GM18861 (cell line): ENCODE measurements around the gene MAD1L1.

Experiments used
- ATAC-seq: cut with Tn5 transposase; IDR thresholded peaks from one replicate; pipeline ENCODE4 v1.9.1; 2021; ENCODE audit not compliant: unreplicated experiment

MAD1L1 gene

DNA sequence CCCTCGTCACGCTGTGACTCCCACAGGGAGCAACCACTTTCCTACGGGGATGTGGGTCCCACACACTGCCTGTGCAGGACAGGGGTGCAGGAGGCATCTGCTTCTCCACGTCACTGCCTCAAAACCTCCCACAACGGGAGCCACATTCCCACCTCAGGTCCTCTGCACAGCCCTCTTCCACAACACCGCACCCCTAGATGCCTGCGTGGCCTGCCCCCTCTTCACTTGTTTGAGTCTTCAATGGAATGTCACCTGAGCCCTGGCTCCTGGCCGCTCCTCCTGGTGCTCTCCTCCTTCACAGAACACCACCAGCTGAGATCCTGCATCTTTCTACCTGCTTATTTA lies 73.6 kb downstream of the MAD1L1 start:
- ATAC-seq, result no peak

GRCh38 chr7:2158331-2159175 lies 74.2 kb downstream of the MAD1L1 start:
- ATAC-seq, result no peak

DNA sequence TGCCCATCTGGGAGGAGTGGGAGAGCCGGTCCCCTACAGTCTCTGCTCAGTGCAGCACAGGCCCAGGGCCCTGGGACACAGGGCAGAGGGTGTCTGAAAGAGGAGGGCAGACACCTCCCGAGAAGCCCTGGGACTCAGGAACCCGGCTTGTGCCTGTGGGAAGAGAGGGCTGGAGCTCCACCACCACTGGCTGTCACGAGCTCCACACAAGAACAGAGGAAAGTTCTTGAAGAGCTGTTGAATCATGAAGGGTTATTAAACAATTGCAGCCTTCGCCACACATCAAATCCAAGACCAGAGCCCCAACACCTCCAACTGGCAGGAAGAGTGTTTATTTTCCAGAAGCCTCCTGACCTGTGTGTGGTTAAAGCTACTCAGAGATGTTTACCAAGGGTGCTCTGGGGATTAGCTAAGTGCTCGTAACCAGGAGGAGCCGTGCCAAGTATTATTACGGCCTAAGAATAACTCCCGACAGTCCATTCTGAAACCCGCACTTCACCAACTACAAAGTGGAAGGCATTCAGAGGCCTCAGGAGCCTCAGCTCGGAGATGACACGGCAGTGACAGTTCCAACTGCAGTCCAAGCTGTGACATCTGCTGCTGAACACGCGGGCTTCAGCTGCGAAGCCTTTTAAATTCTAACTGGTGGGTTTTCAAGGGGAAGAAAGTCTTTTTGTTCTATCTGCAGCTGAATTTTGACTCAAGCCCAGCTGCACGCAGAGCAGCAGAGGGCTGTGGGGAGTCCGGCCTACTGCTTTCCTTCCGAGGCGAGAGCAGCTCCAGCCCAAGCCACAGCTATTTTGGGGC lies 75.1 kb downstream of the MAD1L1 start:
- ATAC-seq, result no peak

GRCh38 chr7:2156756-2157472 lies 75.8 kb downstream of the MAD1L1 start:
- ATAC-seq, result no peak

DNA sequence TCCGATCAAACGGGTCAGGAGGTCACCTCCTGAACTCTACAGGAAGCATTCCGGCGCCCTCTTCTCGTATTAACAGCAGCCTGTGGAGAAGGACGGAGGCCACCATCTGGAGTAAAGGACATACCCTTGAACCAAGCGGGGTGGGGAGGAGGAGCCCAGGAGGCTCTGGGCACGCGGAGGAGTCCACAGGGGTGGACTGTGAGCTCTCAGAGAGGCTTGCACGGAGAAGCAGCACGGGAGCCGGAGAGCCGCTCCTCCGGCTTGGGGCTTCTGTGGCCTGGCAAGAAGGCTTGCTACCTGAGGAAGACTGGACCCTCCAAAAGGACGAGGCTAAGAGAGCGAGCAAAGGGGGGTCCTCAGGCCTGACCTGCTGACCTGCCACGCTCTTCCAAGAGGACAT lies 77.9 kb downstream of the MAD1L1 start:
- ATAC-seq, result no peak

- ATAC-seq, result no peak
These were observed 78.6 kb downstream of the MAD1L1 start for GRCh38 chr7:2154121-2154520.

- ATAC-seq, result no peak
These were observed 80.1 kb downstream of the MAD1L1 start for GRCh38 chr7:2152646-2153045.

DNA sequence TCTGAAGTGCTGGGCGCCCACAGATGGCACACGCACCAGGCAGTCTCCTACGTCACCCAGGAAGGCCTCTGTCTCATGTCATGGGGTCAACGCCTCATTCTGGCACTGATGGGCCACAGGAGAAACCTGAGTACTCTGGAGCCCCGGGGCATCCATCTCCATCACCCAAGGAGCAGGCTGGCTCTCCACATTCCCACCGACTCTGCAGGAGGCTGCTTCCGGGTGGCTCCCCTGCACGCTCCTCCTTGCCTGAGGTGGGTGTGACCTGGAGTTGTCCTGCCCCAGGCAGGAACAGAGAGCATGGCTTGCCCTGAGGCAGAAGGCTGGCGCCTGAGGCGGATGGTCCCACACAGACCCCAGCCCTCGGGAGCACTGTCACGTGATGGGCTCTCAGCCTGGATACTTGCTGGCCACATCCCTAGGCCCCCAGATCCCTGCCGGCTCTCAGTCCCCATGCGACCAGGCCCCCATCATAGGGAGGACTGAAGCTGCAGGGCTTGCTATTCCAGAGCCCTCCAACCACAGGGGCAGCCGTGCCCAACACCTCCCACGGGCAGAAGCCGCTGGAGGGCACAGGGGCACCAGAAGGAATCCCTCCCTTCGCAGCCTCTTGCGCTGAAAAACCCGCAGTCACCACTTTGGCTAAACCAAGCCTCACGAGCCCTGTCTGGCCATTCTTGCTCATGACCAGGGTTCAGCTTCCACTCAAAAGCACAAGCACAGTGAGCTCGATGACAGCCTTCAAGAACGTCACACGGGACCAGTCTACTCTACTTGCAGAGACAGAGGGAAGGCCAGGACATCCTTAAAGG lies 80.7 kb downstream of the MAD1L1 start:
- no peak for ATAC-seq

- no peak for ATAC-seq
These were observed 81.5 kb downstream of the MAD1L1 start for GRCh38 chr7:2151237-2151636.

- no peak for ATAC-seq
These were observed 82.3 kb downstream of the MAD1L1 start for GRCh38 chr7:2150445-2150815.

DNA sequence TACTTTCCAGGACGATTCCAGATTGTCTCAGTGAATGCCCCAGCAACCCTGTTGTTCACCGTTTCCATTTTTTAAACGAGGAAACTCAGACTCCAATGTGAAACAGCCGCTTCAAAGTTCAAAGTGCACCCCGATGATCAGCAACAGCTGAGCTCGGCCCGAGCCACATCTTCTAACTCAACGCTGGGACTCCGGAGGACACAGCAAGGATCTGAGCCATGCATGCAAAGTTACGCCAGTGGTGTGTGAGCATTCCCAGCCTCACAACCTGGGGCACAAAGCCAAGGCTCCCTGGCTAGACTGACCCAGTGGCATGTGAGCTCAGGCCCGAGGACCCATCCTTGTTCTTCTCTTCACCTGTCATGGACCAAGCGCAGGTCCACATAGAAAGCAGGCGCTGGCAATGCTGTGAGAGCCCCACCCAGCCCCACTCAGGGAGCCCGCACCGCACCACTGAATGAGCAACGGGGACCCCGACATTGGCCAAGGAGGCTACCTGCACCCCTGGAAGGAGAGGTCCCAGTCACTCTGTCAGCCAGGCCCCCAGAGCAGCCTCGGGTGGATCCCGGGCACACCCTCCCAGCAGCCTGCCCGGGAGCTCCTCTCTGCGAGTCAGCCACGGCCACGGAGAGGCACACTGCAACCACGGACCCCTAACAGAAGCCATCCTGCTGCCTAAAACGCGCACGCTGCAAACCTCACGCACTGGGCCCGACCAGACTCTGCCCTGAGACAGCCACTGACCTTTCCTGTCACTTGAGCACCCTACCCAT lies 82.9 kb downstream of the MAD1L1 start:
- no peak for ATAC-seq

DNA sequence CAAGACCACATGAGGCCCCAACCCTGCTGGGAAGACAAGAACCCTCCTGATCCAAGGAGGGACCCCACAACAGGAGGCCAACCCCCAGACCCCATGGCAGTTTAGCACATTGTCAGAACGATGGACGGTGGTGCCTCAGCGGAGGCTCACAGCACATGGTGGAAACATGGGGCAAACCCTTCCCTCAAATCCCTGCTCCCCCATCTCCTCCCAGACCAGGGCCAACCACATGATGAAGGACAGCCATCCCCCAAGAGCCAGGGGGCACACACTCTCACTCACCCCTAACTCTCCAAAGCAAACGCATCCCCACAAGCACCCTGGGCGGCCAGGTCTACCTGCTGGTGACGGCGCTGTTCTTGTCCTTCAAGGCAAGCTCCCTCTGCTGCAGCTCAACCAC lies 83.9 kb downstream of the MAD1L1 start:
- no peak for ATAC-seq

- ATAC-seq, result no peak
These were observed 84.6 kb downstream of the MAD1L1 start for GRCh38 chr7:2148189-2148588.

- ATAC-seq, result no peak
These were observed 85.9 kb downstream of the MAD1L1 start for GRCh38 chr7:2146676-2147472.

DNA sequence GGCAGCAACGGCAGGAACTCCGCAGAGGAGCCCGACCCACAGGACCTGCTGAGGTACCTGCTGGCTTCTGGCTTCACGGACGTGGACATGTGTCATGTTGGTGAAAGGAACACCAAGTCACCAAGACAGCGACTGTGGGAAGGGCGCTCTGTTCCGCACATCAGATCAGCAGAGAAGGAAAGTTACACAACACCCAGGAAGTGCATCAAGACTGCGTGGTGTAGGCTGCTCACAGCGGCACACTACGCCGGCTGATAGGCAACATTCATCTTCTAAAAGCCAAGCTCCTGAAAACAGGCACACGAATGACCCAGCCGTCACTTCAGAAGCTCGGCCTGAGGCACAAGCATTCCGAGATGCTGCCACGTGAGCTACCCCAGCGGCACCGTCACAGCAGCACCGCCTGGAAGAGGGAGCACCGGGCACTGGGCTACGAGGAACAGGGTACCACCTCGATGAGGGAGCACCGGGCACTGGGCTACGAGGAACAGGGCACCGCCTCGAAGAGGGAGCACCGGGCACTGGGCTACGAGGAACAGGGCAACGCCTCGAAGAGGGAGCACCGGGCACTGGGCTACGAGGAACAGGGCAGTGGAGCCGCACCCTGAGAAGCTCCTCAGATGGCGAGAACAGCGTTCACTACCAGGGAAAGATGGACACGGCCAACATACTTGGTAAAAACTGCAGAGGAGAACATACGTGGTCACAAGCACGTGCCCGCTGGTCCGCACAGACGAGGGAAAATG lies 86.7 kb downstream of the MAD1L1 start:
- ATAC-seq, result no peak

- no peak for ATAC-seq
These were observed 87.8 kb downstream of the MAD1L1 start for GRCh38 chr7:2144926-2145325.

GRCh38 chr7:2143981-2144595 lies 88.7 kb downstream of the MAD1L1 start:
- ATAC-seq, result no peak

DNA sequence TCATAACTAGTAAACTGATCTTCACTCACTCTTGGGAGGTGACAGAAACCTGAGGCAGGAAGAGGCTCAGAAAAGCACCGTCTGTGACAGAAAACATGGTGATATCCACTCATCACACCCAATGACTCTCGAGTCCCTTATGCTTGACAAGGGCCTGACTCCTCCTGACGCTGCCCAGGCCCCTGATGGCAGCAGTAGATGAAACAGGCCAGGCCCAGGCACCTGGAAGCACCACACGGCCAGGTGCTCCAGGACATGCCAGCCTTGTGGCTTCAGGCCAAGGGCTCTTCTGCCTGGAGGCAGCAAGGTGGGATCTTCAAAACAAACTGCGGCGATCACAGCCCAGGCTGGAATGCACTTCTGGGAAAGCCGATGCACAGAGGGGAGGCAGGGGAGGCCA lies 89.3 kb downstream of the MAD1L1 start:
- no peak for ATAC-seq
